ENCODE data around the gene LHFPL3. TPM values are rescaled to one million over a fixed set of nuclear protein-coding genes. Genes with fewer than 3 reads are reported as not detected.

The LHFPL3 gene
- total and polyA plus RNA-seq, 9 donors, result 0.04 to 0.53 (median 0.27) TPM; not detected in 4

DNA sequence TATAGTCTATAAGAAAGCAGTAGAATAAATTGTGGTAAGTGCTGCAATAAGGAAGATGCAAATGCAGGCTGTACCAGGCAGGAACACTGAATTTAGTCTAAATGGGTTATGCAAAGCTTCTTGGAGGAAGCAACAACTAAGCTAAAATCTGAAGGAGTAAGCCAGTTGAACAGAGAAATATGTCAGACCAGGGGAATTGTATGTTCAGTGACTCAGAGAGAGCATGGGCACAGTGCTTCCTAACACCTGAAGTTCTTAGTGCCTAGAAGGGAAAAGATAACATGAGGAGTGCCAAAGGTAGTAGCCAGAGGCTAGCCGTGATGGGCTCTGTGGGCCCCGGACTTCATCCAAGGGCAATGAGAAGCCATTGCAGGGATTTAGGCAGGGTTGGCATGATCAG lies 481.5 kb downstream of the LHFPL3 start:
- 86 to 95% (median 89%) methylated on average over 2 of the region's 2 CpGs for WGBS, 3 donors
- no peak overlapping the region for H3K27ac ChIP-seq
- H3K36me3 ChIP-seq, result no peaks in the 10 kb centered on the region
- DNase-seq, result no peak
- H3K4me1 ChIP-seq (ENCODE audit: insufficient read depth), result no peaks in the 10 kb centered on the region
- TF ChIP-seq POLR2A (IDR thresholded peaks at IDR 0.05) (no peak), EP300 (IDR thresholded peaks at IDR 0.05) (no peak), CTCF (IDR thresholded peaks at IDR 0.05) (no peak)
- no peaks in the 10 kb centered on the region for H3K27me3 ChIP-seq
- no peak overlapping the region for H3K4me3 ChIP-seq
- H3K9me3 ChIP-seq, result no peaks in the 10 kb centered on the region
- intact Hi-C loops (cut with DNase I), result no loop called here

- intact Hi-C loops (cut with DNase I), result no loop called here
Measured at GRCh38 chr7:104814126-104814525, 485.7 kb downstream of the LHFPL3 start.

DNA sequence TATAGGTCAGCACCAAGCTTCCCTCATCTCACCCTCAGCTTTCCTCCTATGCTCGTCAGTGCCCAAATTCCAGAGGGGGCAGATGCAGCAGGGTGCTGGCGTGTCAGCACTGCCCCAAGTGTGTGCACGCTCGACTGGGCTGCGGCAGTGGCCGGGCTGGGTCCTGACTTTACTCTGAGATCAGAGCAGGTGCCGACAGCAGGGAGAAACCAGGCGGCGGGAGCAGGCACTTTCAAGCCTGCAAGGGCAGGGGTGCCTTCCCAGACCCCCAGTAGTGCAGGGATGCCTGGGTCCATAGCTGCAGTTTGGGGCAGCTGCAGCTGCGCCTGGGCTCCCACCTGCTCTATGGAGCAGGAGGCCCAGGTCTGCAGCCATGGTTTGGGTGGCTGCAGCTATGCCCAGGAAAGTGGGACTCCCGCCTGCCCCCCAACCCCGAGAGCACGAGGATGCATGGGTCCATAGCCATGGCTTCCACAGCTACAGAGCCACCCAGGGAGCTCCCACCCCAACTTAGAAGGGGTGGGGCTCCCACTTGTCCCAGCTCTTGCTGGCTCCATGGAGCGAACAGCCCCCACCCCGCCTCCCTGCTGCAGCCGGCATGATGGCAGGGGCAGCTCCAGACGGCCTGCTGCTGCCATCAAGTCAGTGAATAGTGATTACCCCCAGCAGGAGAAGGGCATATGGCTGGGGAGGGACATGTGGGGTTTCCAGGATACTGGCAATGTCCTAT lies 486.4 kb downstream of the LHFPL3 start:
- Histone ChIP-seq H3K4me1 (ENCODE audit: insufficient read depth) (no peaks in the 10 kb centered on the region), H3K9me3 (no peaks in the 10 kb centered on the region), H3K27ac (no peak overlapping the region), H3K4me3 (no peak overlapping the region), H3K36me3 (no peaks in the 10 kb centered on the region), H3K27me3 (no peaks in the 10 kb centered on the region)
- WGBS, 3 donors, result 82 to 89% (median 87%) methylated on average over 15 to 17 of the region's 17 CpGs
- intact Hi-C loops (cut with DNase I), result no loop called here
- no peak for TF ChIP-seq POLR2A (IDR thresholded peaks at IDR 0.05)
- TF ChIP-seq EP300 (IDR thresholded peaks at IDR 0.05), result no peak
- TF ChIP-seq CTCF (IDR thresholded peaks at IDR 0.05), result no peak
- no peak for DNase-seq

More at GRCh38 chr7:104814126-104814525, 485.7 kb downstream of the LHFPL3 start:
- WGBS, 3 donors, result 47 to 53% (median 52%) methylated on average over 3 of the region's 3 CpGs
- no peaks in the 10 kb centered on the region for H3K4me1 ChIP-seq (ENCODE audit: insufficient read depth)
- no peaks in the 10 kb centered on the region for H3K27me3 ChIP-seq
- TF ChIP-seq POLR2A (IDR thresholded peaks at IDR 0.05) (no peak), CTCF (IDR thresholded peaks at IDR 0.05) (no peak), EP300 (IDR thresholded peaks at IDR 0.05) (no peak)
- DNase-seq, result no peak
- H3K27ac ChIP-seq, result no peak overlapping the region
- no peaks in the 10 kb centered on the region for H3K36me3 ChIP-seq
- H3K4me3 ChIP-seq, result no peak overlapping the region
- no peaks in the 10 kb centered on the region for H3K9me3 ChIP-seq

- H3K27me3 ChIP-seq, result no peaks in the 10 kb centered on the region
- H3K4me1 ChIP-seq (ENCODE audit: insufficient read depth), result no peaks in the 10 kb centered on the region
- DNase-seq, result no peak
- no peak overlapping the region for H3K4me3 ChIP-seq
- no peaks in the 10 kb centered on the region for H3K9me3 ChIP-seq
- H3K27ac ChIP-seq, result no peak overlapping the region
- WGBS, 3 donors, result 43 to 47% (median 46%) methylated on average over 2 of the region's 2 CpGs
- no peaks in the 10 kb centered on the region for H3K36me3 ChIP-seq
- intact Hi-C loops (cut with DNase I), result no loop called here
- TF ChIP-seq CTCF (IDR thresholded peaks at IDR 0.05), result no peak
- TF ChIP-seq POLR2A (IDR thresholded peaks at IDR 0.05), result no peak
- no peak for TF ChIP-seq EP300 (IDR thresholded peaks at IDR 0.05)
Measured at GRCh38 chr7:104816537-104816936, 488.1 kb downstream of the LHFPL3 start.
